Endothelial cell of umbilical vein (primary cell): ENCODE results near the gene TERT.

ENCODE experiments used
- POLR2AphosphoS5 ChIP-seq: IDR thresholded peaks from 2 replicates; pipeline ENCODE4 v1.6.1; 2012; ENCODE audit warnings: low read depth, mild to moderate bottlenecking, control low read depth, low read length, moderate library complexity; ENCODE audit not compliant: insufficient read depth
- TF ChIP-seq, protein P1 (sequence below), 2 donors: IDR thresholded peaks; 1 replicate in 1 of 2; 2 replicates in 1 of 2; pipeline ENCODE4 v1.5.1; 2011; ENCODE audit warnings: low read length in 2 of 2, mild to moderate bottlenecking in 2 of 2, moderate library complexity in 2 of 2, control low read depth in 1 of 2, inconsistent platforms in 1 of 2, low read depth in 1 of 2; ENCODE audit not compliant: insufficient read depth in 1 of 2; ENCODE audit errors: extremely low read depth in 1 of 2

DNA sequence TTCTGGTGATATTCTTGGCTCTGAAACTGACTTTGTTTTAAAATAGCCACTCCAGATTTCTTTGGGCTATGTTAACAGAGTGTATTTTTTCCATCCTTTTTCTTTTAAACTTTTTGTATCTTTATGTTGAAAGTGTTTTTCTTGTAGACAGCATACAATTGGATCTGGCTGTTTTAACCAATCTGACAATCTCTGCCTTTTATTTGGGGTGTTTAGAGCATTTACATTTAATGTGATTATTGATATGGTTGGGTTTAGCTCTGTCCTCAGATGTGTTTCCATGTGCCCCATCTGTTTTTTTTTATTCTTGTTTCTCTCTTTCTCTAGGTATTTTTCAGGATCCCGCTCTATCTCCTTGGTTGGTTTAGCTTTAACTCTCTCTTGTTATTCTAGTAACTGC, 59.0 kb downstream of the TERT start:
- TF ChIP-seq, protein P1, sequence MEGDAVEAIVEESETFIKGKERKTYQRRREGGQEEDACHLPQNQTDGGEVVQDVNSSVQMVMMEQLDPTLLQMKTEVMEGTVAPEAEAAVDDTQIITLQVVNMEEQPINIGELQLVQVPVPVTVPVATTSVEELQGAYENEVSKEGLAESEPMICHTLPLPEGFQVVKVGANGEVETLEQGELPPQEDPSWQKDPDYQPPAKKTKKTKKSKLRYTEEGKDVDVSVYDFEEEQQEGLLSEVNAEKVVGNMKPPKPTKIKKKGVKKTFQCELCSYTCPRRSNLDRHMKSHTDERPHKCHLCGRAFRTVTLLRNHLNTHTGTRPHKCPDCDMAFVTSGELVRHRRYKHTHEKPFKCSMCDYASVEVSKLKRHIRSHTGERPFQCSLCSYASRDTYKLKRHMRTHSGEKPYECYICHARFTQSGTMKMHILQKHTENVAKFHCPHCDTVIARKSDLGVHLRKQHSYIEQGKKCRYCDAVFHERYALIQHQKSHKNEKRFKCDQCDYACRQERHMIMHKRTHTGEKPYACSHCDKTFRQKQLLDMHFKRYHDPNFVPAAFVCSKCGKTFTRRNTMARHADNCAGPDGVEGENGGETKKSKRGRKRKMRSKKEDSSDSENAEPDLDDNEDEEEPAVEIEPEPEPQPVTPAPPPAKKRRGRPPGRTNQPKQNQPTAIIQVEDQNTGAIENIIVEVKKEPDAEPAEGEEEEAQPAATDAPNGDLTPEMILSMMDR (IDR thresholded peaks at IDR 0.05; ENCODE audit: extremely low read depth in 1 of 2, insufficient read depth in 1 of 2, low read depth in 1 of 2, low read length in 2 of 2): no peak
- TF ChIP-seq POLR2AphosphoS5: no peak
